SU-DHL-6 (cell line): ENCODE results near the gene CFAP20DC.

Experiments
- H2AFZ ChIP-seq: fragments of 200-600 bp; sonication (generic); 2 replicates; pipeline ENCODE4 v1.6.1; 2014; ENCODE audit warnings: low read depth, mild to moderate bottlenecking, moderate library complexity, mixed read lengths, antibody characterized with exemption, low read length; ENCODE audit not compliant: severe bottlenecking
- H3F3A ChIP-seq: fragments of 200-600 bp; shearing (Covaris generic); 2 replicates; pipeline ENCODE4 v1.6.0; 2016; ENCODE audit warnings: antibody characterized with exemption, mild to moderate bottlenecking; ENCODE audit not compliant: insufficient read depth
- H3K27ac ChIP-seq: fragments of 200-600 bp; sonication (generic); 2 replicates; pipeline ENCODE4 v1.5.1; 2016; ENCODE audit warnings: low read depth, mild to moderate bottlenecking, low read length, moderate library complexity, mixed read lengths
- H3K27me3 ChIP-seq: fragments of 200-600 bp; sonication (generic), shearing (Covaris generic); 2 replicates; pipeline ENCODE4 v1.6.0; 2014; ENCODE audit warnings: mild to moderate bottlenecking, low read length
- H3K36me3 ChIP-seq: fragments of 200-600 bp; sonication (generic); 2 replicates; pipeline ENCODE4 v1.6.1; 2014; ENCODE audit warnings: mild to moderate bottlenecking, low read length, mixed read lengths
- H3K4me2 ChIP-seq: fragments of 300-600, 200-600 bp; shearing (Covaris generic), sonication (generic); 2 replicates; pipeline ENCODE4 v1.6.0; 2014; ENCODE audit warnings: low read length, low read depth, mild to moderate bottlenecking; ENCODE audit not compliant: poor library complexity, severe bottlenecking
- H3K4me3 ChIP-seq: fragments of 200-600 bp; sonication (generic); 2 replicates; pipeline ENCODE4 v1.5.1; 2014; ENCODE audit warnings: antibody characterized with exemption, low read length, mild to moderate bottlenecking, mixed read lengths; ENCODE audit not compliant: insufficient read depth, poor library complexity, severe bottlenecking
- H3K79me2 ChIP-seq: fragments of 200-600 bp; sonication (generic); 2 replicates; pipeline ENCODE4 v1.6.1; 2014; ENCODE audit warnings: mild to moderate bottlenecking, low read length, moderate library complexity; ENCODE audit not compliant: insufficient read depth
- H3K9ac ChIP-seq: fragments of 200-600 bp; sonication (generic); 2 replicates; pipeline ENCODE4 v1.7.0; 2014; ENCODE audit warnings: mild to moderate bottlenecking, low read length
- H3K9me2 ChIP-seq: fragments of 200-600 bp; sonication (generic); replicated peaks from 2 replicates; pipeline ENCODE4 v1.6.1; 2014; ENCODE audit warnings: low read length; ENCODE audit not compliant: insufficient read depth
- H3K9me3 ChIP-seq: fragments of 200-600 bp; sonication (generic); 2 replicates; pipeline ENCODE4 v1.6.1; 2014; ENCODE audit warnings: low read length, mixed read lengths; ENCODE audit not compliant: insufficient read depth
- H4K20me1 ChIP-seq: fragments of 200-600 bp; sonication (generic); 2 replicates; pipeline ENCODE4 v1.6.1; 2014; ENCODE audit warnings: low read depth, mild to moderate bottlenecking, antibody characterized with exemption, low read length, moderate library complexity, mixed read lengths
- CTCF ChIP-seq: fragments of 200-600 bp; sonication (generic); IDR thresholded peaks from one replicate; pipeline ENCODE4 v1.5.1; 2017; ENCODE audit warnings: antibody characterized with exemption, mild to moderate bottlenecking, low read length, moderate library complexity; ENCODE audit not compliant: insufficient read depth, poor library complexity, severe bottlenecking
- EZH2phosphoT487 ChIP-seq: fragments of 200-600 bp; sonication (generic), shearing (Covaris generic); conservative IDR thresholded peaks from 2 replicates; pipeline ENCODE4 v1.6.1; 2018; ENCODE audit warnings: mild to moderate bottlenecking, antibody characterized with exemption, low read length, moderate library complexity, mixed read lengths

Gene CFAP20DC

GRCh38 chr3:58793938-58794337 lies 255.9 kb downstream of the CFAP20DC start:
- no peak overlapping the region for H3K9ac ChIP-seq
- H3K27ac ChIP-seq: no peak overlapping the region
- H3K4me2 ChIP-seq: no peak overlapping the region
- no peaks in the 10 kb centered on the region for H3K27me3 ChIP-seq
- no peaks in the 10 kb centered on the region for H3K79me2 ChIP-seq
- no peaks in the 10 kb centered on the region for H4K20me1 ChIP-seq
- H3K4me3 ChIP-seq: no peak overlapping the region
- no peaks in the 10 kb centered on the region for H3K9me2 ChIP-seq
- H3K36me3 ChIP-seq: no peaks in the 10 kb centered on the region
- no peak for TF ChIP-seq EZH2phosphoT487
- TF ChIP-seq CTCF: no peak
- no peaks in the 10 kb centered on the region for H3K9me3 ChIP-seq
- no peaks in the 10 kb centered on the region for H3F3A ChIP-seq
- no peak overlapping the region for H2AFZ ChIP-seq

- no peak overlapping the region for H3K9ac ChIP-seq
These were observed 256.8 kb downstream of the CFAP20DC start for GRCh38 chr3:58792921-58793451.

GRCh38 chr3:58789385-58789784 lies 260.4 kb downstream of the CFAP20DC start:
- no peaks in the 10 kb centered on the region for H3K79me2 ChIP-seq
- H3K4me2 ChIP-seq: no peak overlapping the region
- no peaks in the 10 kb centered on the region for H3K9me2 ChIP-seq
- no peak overlapping the region for H3K9ac ChIP-seq
- H3K4me3 ChIP-seq: no peak overlapping the region
- H3K27me3 ChIP-seq: no peaks in the 10 kb centered on the region
- H3K36me3 ChIP-seq: no peaks in the 10 kb centered on the region
- H2AFZ ChIP-seq: no peak overlapping the region
- H4K20me1 ChIP-seq: no peaks in the 10 kb centered on the region
- no peaks in the 10 kb centered on the region for H3K9me3 ChIP-seq
- TF ChIP-seq EZH2phosphoT487: no peak
- no peak for TF ChIP-seq CTCF
- no peak overlapping the region for H3K27ac ChIP-seq
- H3F3A ChIP-seq: no peaks in the 10 kb centered on the region

More at GRCh38 chr3:58792921-58793451, 256.8 kb downstream of the CFAP20DC start:
- TF ChIP-seq CTCF: no peak
- no peak for TF ChIP-seq EZH2phosphoT487
- no peak overlapping the region for H3K27ac ChIP-seq
- no peak overlapping the region for H2AFZ ChIP-seq
- H3K27me3 ChIP-seq: no peaks in the 10 kb centered on the region
- no peaks in the 10 kb centered on the region for H3F3A ChIP-seq
- H3K9me3 ChIP-seq: no peaks in the 10 kb centered on the region
- no peaks in the 10 kb centered on the region for H4K20me1 ChIP-seq
- H3K4me3 ChIP-seq: no peak overlapping the region
- no peaks in the 10 kb centered on the region for H3K79me2 ChIP-seq
- no peaks in the 10 kb centered on the region for H3K36me3 ChIP-seq
- no peaks in the 10 kb centered on the region for H3K9me2 ChIP-seq
- no peak overlapping the region for H3K4me2 ChIP-seq
